ENCODE measurements around the gene HPS5.

- TF ChIP-seq CTCF (conservative IDR thresholded peaks at IDR 0.05; ENCODE audit: low read length) (no peak), EZH2phosphoT487 (IDR thresholded peaks at IDR 0.05; ENCODE audit: borderline replicate concordance) (no peak)
These were observed 4.4 kb downstream of the HPS5 start for GRCh38 chr11:18317551-18317950.
